Uterus (tissue), 2 donors: ENCODE results near the gene AP1S2.

ENCODE experiments used
- CTCF ChIP-seq, 4 experiments: fragments of 200-600 bp in 2 of 4; fragments of 450-650 bp in 2 of 4; sonication (generic) in 2 of 4; IDR thresholded peaks; one replicate each; pipeline ENCODE4 v1.5.1; 2016 to 2019; ENCODE audit warnings: antibody characterized with exemption in 4 of 4, mild to moderate bottlenecking in 2 of 4, moderate library complexity in 1 of 4
- POLR2A ChIP-seq, 2 donors: fragments of 450-650 bp; IDR thresholded peaks; one replicate each; pipeline ENCODE4 v1.6.1; 2016; ENCODE audit warnings: antibody characterized with exemption in 2 of 2, mild to moderate bottlenecking in 1 of 2, moderate library complexity in 1 of 2

- TF ChIP-seq CTCF (IDR thresholded peaks at IDR 0.05) (no peak), POLR2A (IDR thresholded peaks at IDR 0.05) (no peak)
Measured at GRCh38 chrX:15848576-15848975, 6.0 kb downstream of the AP1S2 start.
